Measurements from ENCODE around the gene STAT6.

Gene STAT6

GRCh38 chr12:57146092-57146491 is 34.9 kb upstream of the STAT6 start:
- DNase-seq, result no peak

- DNase-seq, result no peak
These were observed 34.4 kb upstream of the STAT6 start for GRCh38 chr12:57145460-57146059.

GRCh38 chr12:57143454-57143853 is 32.3 kb upstream of the STAT6 start:
- no peak for DNase-seq

GRCh38 chr12:57142727-57143126 is 31.6 kb upstream of the STAT6 start:
- no peak for DNase-seq

GRCh38 chr12:57142121-57142520 is 31.0 kb upstream of the STAT6 start:
- DNase-seq, result no peak

GRCh38 chr12:57141249-57141648 is 30.1 kb upstream of the STAT6 start:
- no peak for DNase-seq

- DNase-seq, result no peak
These were observed 28.9 kb upstream of the STAT6 start for GRCh38 chr12:57139796-57140649.

- DNase-seq, result no peak
These were observed 27.5 kb upstream of the STAT6 start for GRCh38 chr12:57138526-57139272.

- no peak for DNase-seq
These were observed 24.6 kb upstream of the STAT6 start for GRCh38 chr12:57135527-57136326.

- no peak for DNase-seq
These were observed 23.8 kb upstream of the STAT6 start for GRCh38 chr12:57134949-57135348.

- DNase-seq, result no peak
These were observed 22.8 kb upstream of the STAT6 start for GRCh38 chr12:57133916-57134315.

- no peak for DNase-seq
These were observed 21.9 kb upstream of the STAT6 start for GRCh38 chr12:57133013-57133569.

GRCh38 chr12:57131896-57132744 is 21.0 kb upstream of the STAT6 start:
- DNase-seq, result no peak

GRCh38 chr12:57130941-57131340 is 19.8 kb upstream of the STAT6 start:
- no peak for DNase-seq

- no peak for DNase-seq
These were observed 18.7 kb upstream of the STAT6 start for GRCh38 chr12:57129889-57130288.

GRCh38 chr12:57129321-57129842 is 18.2 kb upstream of the STAT6 start:
- no peak for DNase-seq

GRCh38 chr12:57128519-57129247 is 17.5 kb upstream of the STAT6 start:
- DNase-seq, result no peak

- peak; percentile 59 for DNase-seq
These were observed 16.8 kb upstream of the STAT6 start, which contains the start of gene LRP1 for GRCh38 chr12:57127726-57128518. TSS of gene LRP1 (plus strand) at chr12:57128483. CDS start at chr12:57128965, 482 bp downstream.

- DNase-seq, result peak; percentile 23
These were observed 16.1 kb upstream of the STAT6 start for GRCh38 chr12:57127101-57127725.

Measured in NCI-H526 treated with DMSO at 0.1 percent for 48 hours (cell line).